Activated CD8-positive, alpha-beta T cell treated with anti-CD3 and anti-CD28 coated beads for 36 hours (primary cell): ENCODE results near the gene ADH1A. TPM values are rescaled to one million over a fixed set of nuclear protein-coding genes. Genes with fewer than 3 reads are reported as not detected.

Experiments used
- total RNA-seq, 2 experiments: library from RNA; stranded (reverse); gene quantifications; one replicate each; pipeline ENCODE4 v1.2.3, GENCODE V29; 2021

The ADH1A gene
- total RNA-seq, 2 experiments from 2014 or later, result not detected

Other genes with a start within 250 kb of the ADH1A start
- 100 to 1,000 TPM; 114 to 118 TPM for gene ADH5, start 202.2 kb downstream of the ADH1A start, total RNA-seq
- gene ADH4, start 146.7 kb downstream of the ADH1A start, total RNA-seq, result not detected
- gene ADH6, start 71.7 kb downstream of the ADH1A start, total RNA-seq, result not detected
- gene ADH1B, start 30.4 kb upstream of the ADH1A start, total RNA-seq, result not detected
- gene ADH1C, start 61.8 kb upstream of the ADH1A start, total RNA-seq, result not detected
- not detected for gene ADH7, start 144.4 kb upstream of the ADH1A start, total RNA-seq
- not detected for gene C4orf17, start 220.0 kb upstream of the ADH1A start, total RNA-seq